ENCODE results near the gene PDE4DIP.
"Not testable (repeated sequence)": the region's sequence is repeated elsewhere in the genome, so short reads cannot be mapped to it uniquely, and the experiment has no call there.

Gene PDE4DIP

GRCh38 chr1:148844220-148844619 is at the start of gene PDE4DIP:
Gene PDE4DIP (plus strand): TSS chr1:148844428. CDS start chr1:148844775, 347 bp downstream.
- H3K9me3 ChIP-seq (ENCODE audit: control insufficient read depth, low read length); H3K4me1 ChIP-seq; H3K4me3 ChIP-seq (ENCODE audit: low read depth, low read length); H3K4me2 ChIP-seq (ENCODE audit: low read length); H3K27ac ChIP-seq; H3K27me3 ChIP-seq (ENCODE audit: control insufficient read depth, insufficient read depth, low read length); H3K9ac ChIP-seq; H3K36me3 ChIP-seq (ENCODE audit: control insufficient read depth, insufficient read depth, low read length); H3K79me2 ChIP-seq; H2AFZ ChIP-seq: not testable (repeated sequence)

DNA sequence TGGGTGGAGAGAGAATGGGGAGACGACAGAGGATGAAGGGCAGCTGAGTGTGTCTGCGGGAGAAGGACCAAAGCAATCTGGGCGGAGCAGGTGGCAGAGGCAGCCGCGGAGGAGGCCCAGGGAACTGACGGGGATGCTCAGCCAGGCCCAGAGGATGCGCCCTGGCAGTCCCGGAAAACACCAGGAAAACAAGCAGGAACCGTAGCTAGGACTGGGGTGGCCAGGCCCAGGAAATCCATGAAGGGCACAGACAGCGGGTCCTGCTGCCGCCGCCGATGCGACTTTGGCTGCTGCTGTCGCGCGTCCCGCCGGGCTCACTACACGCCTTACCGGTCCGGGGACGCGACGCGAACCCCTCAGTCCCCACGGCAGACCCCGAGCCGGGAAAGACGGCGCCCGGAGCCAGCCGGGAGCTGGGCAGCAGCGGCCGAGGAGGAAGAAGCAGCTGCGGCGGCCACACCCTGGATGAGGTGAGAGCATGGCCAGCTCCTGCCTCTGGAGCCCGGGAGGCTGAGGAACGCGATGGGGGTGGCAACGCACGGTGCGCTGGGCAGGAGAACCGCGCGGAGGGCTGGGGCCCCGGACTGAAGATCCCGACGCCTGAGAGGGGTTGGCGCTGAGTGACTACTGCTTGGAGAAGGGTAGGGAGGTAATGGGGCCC is 35.8 kb upstream of the PDE4DIP start:
- H3K4me3 ChIP-seq (ENCODE audit: low read depth, low read length); H2AFZ ChIP-seq; H3K27me3 ChIP-seq (ENCODE audit: control insufficient read depth, insufficient read depth, low read length); H3K9ac ChIP-seq; H3K36me3 ChIP-seq (ENCODE audit: control insufficient read depth, insufficient read depth, low read length); H3K79me2 ChIP-seq; H3K9me3 ChIP-seq (ENCODE audit: control insufficient read depth, low read length); H3K27ac ChIP-seq; H3K4me2 ChIP-seq (ENCODE audit: low read length); H3K4me1 ChIP-seq: not testable (repeated sequence)

DNA sequence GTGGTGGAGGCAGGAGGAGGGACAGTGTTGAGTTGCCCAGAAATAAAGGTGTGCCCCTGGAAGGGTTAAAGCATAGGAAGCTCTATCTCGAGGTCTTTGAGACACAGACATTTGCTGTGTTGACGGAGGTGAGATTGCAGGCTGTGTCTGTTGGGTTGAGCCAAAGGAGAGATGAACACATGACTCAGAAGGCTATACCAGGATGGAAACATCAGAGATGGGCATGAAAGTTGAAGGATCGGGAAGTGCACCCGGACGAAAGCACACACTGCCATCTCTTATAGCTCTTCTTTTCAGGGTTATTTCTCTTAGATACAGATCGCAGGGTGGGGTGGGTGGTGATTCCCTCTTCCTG is 35.3 kb upstream of the PDE4DIP start:
- not testable (repeated sequence) for H3K36me3 ChIP-seq (ENCODE audit: control insufficient read depth, insufficient read depth, low read length); H3K27me3 ChIP-seq (ENCODE audit: control insufficient read depth, insufficient read depth, low read length); H3K9me3 ChIP-seq (ENCODE audit: control insufficient read depth, low read length); H3K79me2 ChIP-seq; H3K27ac ChIP-seq; H3K4me2 ChIP-seq (ENCODE audit: low read length); H2AFZ ChIP-seq; H3K4me3 ChIP-seq (ENCODE audit: low read depth, low read length); H3K4me1 ChIP-seq; H3K9ac ChIP-seq

- not testable (repeated sequence) for H3K27me3 ChIP-seq (ENCODE audit: control insufficient read depth, insufficient read depth, low read length); H3K79me2 ChIP-seq; H3K4me3 ChIP-seq (ENCODE audit: low read depth, low read length); H3K4me2 ChIP-seq (ENCODE audit: low read length); H3K27ac ChIP-seq; H3K36me3 ChIP-seq (ENCODE audit: control insufficient read depth, insufficient read depth, low read length); H2AFZ ChIP-seq; H3K4me1 ChIP-seq; H3K9me3 ChIP-seq (ENCODE audit: control insufficient read depth, low read length); H3K9ac ChIP-seq
Measured at GRCh38 chr1:148822180-148822579, 22.0 kb upstream of the PDE4DIP start.

GRCh38 chr1:148823822-148824221 is 20.4 kb upstream of the PDE4DIP start:
- not testable (repeated sequence) for H3K4me1 ChIP-seq; H3K4me3 ChIP-seq (ENCODE audit: low read depth, low read length); H3K79me2 ChIP-seq; H3K9ac ChIP-seq; H3K27me3 ChIP-seq (ENCODE audit: control insufficient read depth, insufficient read depth, low read length); H2AFZ ChIP-seq; H3K27ac ChIP-seq; H3K36me3 ChIP-seq (ENCODE audit: control insufficient read depth, insufficient read depth, low read length); H3K4me2 ChIP-seq (ENCODE audit: low read length); H3K9me3 ChIP-seq (ENCODE audit: control insufficient read depth, low read length)

- not testable (repeated sequence) for H3K9ac ChIP-seq; H3K4me3 ChIP-seq (ENCODE audit: low read depth, low read length); H3K36me3 ChIP-seq (ENCODE audit: control insufficient read depth, insufficient read depth, low read length); H3K9me3 ChIP-seq (ENCODE audit: control insufficient read depth, low read length); H3K27me3 ChIP-seq (ENCODE audit: control insufficient read depth, insufficient read depth, low read length); H3K27ac ChIP-seq; H3K79me2 ChIP-seq; H2AFZ ChIP-seq; H3K4me1 ChIP-seq; H3K4me2 ChIP-seq (ENCODE audit: low read length)
Measured at GRCh38 chr1:148825029-148825428, 19.2 kb upstream of the PDE4DIP start.

GRCh38 chr1:148828531-148828930 is 15.7 kb upstream of the PDE4DIP start:
- not testable (repeated sequence) for H3K4me2 ChIP-seq (ENCODE audit: low read length); H3K9ac ChIP-seq; H3K4me3 ChIP-seq (ENCODE audit: low read depth, low read length); H3K36me3 ChIP-seq (ENCODE audit: control insufficient read depth, insufficient read depth, low read length); H2AFZ ChIP-seq; H3K27ac ChIP-seq; H3K27me3 ChIP-seq (ENCODE audit: control insufficient read depth, insufficient read depth, low read length); H3K79me2 ChIP-seq; H3K4me1 ChIP-seq; H3K9me3 ChIP-seq (ENCODE audit: control insufficient read depth, low read length)

DNA sequence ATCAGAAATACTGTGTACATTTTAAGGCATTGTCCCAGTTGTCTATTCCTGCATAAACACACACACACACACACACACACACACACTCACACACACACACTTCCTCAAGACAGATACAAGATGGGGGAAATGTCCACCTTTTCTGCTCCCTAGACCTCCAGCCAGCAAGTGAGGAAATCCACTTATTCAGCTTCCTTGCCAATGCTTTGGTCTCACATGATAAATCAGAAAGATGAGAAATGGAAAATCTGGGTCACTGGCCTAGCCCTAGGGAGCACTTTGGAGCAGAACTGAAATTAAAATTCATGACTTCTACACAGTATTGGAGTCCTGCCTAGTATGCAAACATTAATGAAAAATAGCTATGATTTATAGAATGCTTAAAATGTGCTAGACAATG is 15.3 kb upstream of the PDE4DIP start:
- H3K4me3 ChIP-seq (ENCODE audit: low read depth, low read length); H3K27ac ChIP-seq; H3K9me3 ChIP-seq (ENCODE audit: control insufficient read depth, low read length); H3K27me3 ChIP-seq (ENCODE audit: control insufficient read depth, insufficient read depth, low read length); H3K4me2 ChIP-seq (ENCODE audit: low read length); H3K4me1 ChIP-seq; H3K9ac ChIP-seq; H2AFZ ChIP-seq; H3K36me3 ChIP-seq (ENCODE audit: control insufficient read depth, insufficient read depth, low read length); H3K79me2 ChIP-seq: not testable (repeated sequence)

- H3K9me3 ChIP-seq (ENCODE audit: control insufficient read depth, low read length); H3K9ac ChIP-seq; H3K4me2 ChIP-seq (ENCODE audit: low read length); H3K79me2 ChIP-seq; H2AFZ ChIP-seq; H3K4me1 ChIP-seq; H3K36me3 ChIP-seq (ENCODE audit: control insufficient read depth, insufficient read depth, low read length); H3K27me3 ChIP-seq (ENCODE audit: control insufficient read depth, insufficient read depth, low read length); H3K4me3 ChIP-seq (ENCODE audit: low read depth, low read length); H3K27ac ChIP-seq: not testable (repeated sequence)
Measured at GRCh38 chr1:148829365-148829764, 14.9 kb upstream of the PDE4DIP start.

- H3K79me2 ChIP-seq; H3K27ac ChIP-seq; H3K4me1 ChIP-seq; H3K9me3 ChIP-seq (ENCODE audit: control insufficient read depth, low read length); H3K4me2 ChIP-seq (ENCODE audit: low read length); H3K9ac ChIP-seq; H3K27me3 ChIP-seq (ENCODE audit: control insufficient read depth, insufficient read depth, low read length); H3K36me3 ChIP-seq (ENCODE audit: control insufficient read depth, insufficient read depth, low read length); H2AFZ ChIP-seq; H3K4me3 ChIP-seq (ENCODE audit: low read depth, low read length): not testable (repeated sequence)
Measured at GRCh38 chr1:148841262-148841661, 3.0 kb upstream of the PDE4DIP start.

DNA sequence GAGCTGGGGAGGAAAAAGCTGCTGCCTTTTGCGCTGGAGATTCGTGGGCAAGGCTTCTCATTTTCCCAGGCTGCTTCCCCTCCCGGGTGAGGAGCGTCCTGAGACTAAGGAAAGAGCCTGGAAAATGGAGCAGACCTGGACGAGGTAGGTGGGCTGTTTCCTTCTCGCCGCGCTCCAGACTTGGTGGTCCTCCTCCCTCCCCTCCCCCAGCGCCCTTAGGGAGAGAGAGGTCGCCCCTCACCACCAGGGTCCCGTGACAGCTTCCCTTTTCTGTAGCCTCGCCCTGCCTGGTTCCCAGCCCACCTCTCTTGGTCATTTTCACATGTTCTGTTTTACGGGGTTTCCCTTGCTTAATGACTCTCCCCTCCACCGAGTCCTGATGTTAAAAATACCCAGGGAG is 423 bp downstream of the PDE4DIP start:
- not testable (repeated sequence) for H3K9me3 ChIP-seq (ENCODE audit: control insufficient read depth, low read length); H3K4me3 ChIP-seq (ENCODE audit: low read depth, low read length); H3K9ac ChIP-seq; H3K36me3 ChIP-seq (ENCODE audit: control insufficient read depth, insufficient read depth, low read length); H2AFZ ChIP-seq; H3K79me2 ChIP-seq; H3K4me1 ChIP-seq; H3K27me3 ChIP-seq (ENCODE audit: control insufficient read depth, insufficient read depth, low read length); H3K4me2 ChIP-seq (ENCODE audit: low read length); H3K27ac ChIP-seq
